ENCODE measurements around the gene TEX19. TPM values are rescaled to one million over a fixed set of nuclear protein-coding genes. Genes with fewer than 3 reads are reported as not detected.

Gene TEX19
- total and polyA plus RNA-seq, 12 donors, result 0.26 TPM; not detected in 11

DNA sequence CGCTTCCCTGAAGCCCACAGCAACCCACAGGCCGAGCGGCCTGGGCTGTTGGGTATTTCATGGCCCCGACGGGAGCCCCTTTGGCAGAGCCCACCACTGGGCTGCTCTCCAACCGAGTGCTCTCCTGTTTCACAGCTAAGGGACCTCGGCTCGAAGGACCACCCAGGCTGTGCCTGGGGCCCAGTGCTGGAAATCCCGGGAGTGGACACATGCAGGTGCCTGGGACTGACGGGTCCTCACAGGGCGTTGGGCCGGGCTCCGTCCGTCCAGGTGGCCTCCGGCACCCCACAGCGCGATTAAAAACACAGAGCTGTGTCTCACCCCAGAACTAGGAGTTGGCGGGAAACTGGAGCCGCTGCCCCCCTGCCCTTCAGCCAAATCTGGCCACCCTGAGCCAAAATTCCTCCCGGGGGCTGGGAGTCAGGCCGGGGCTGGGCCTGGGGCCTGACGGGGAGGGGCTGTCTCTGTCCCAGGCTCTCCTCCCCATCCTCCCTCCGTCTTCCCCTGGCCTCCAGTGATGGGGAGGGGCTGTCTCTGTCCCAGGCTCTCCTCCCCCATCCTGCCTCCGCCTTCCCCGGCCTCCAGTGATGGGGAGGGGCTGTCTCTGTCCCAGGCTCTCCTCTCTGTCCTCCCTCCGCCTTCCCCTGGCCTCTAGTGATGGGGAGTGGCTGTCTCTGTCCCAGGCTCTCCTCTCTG lies 26.7 kb downstream of the TEX19 start:
- Histone ChIP-seq H3K4me3 (no peak overlapping the region), H3K36me3 (replicated peaks in 1 of 2) (no peaks in the 10 kb centered on the region), H3K4me1 (replicated peaks in 1 of 2) (peaks cover 9 to 17% of the 10 kb centered on the region in 2 donors), H3K27ac (peak overlapping the region in 1 of 5 donors; percentile 51), H3K9me3 (replicated peaks in 1 of 3) (no peaks in the 10 kb centered on the region), H3K27me3 (peaks cover under 1% of the 10 kb centered on the region)
- 2 to 31% (median 23%) methylated on average over 7 to 26 of the region's 26 CpGs; no CpG with 5 or more reads in 1 of the 4 donors for WGBS, 4 donors
- DNase-seq, result no peak
- intact Hi-C loops (cut with DNase I), result no loop called here
- TF ChIP-seq, protein P1, sequence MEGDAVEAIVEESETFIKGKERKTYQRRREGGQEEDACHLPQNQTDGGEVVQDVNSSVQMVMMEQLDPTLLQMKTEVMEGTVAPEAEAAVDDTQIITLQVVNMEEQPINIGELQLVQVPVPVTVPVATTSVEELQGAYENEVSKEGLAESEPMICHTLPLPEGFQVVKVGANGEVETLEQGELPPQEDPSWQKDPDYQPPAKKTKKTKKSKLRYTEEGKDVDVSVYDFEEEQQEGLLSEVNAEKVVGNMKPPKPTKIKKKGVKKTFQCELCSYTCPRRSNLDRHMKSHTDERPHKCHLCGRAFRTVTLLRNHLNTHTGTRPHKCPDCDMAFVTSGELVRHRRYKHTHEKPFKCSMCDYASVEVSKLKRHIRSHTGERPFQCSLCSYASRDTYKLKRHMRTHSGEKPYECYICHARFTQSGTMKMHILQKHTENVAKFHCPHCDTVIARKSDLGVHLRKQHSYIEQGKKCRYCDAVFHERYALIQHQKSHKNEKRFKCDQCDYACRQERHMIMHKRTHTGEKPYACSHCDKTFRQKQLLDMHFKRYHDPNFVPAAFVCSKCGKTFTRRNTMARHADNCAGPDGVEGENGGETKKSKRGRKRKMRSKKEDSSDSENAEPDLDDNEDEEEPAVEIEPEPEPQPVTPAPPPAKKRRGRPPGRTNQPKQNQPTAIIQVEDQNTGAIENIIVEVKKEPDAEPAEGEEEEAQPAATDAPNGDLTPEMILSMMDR (IDR thresholded peaks at IDR 0.05), result no peak
- no peak for TF ChIP-seq POLR2A (IDR thresholded peaks at IDR 0.05)

DNA sequence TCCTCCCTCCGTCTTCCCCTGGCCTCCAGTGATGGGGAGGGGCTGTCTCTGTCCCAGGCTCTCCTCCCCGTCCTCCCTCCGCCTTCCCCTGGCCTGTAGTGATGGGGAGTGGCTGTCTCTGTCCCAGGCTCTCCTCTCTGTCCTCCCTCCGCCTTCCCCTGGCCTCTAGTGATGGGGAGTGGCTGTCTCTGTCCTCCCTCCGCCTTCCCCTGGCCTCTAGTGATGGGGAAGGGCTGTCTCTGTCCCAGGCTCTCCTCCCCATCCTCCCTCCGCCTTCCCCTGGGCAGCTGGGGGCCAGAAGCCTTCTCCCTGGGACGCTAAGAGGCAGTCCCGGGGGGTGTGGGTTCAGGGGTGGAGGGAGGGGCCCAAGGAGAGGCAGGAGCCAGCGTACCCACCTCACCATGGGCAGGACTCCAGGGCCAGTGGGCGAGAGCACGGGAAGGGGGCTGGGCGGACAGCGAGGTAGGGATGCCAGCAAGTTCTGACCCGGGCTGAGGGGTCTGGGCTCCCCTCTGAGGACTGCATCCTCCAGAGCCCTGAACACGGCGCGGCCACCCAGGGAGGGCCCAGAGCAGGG lies 27.3 kb downstream of the TEX19 start:
- H3K27me3 ChIP-seq, result no peaks in the 10 kb centered on the region
- no peaks in the 10 kb centered on the region for H3K36me3 ChIP-seq (replicated peaks in 1 of 2)
- 29 to 41% (median 34%) methylated on average over 14 to 17 of the region's 17 CpGs; no CpG with 5 or more reads in 1 of the 4 donors for WGBS, 4 donors
- TF ChIP-seq POLR2A (IDR thresholded peaks at IDR 0.05), result no peak
- TF ChIP-seq, protein P1 (IDR thresholded peaks at IDR 0.05), result no peak
- intact Hi-C loops (cut with DNase I), result no loop called here
- H3K4me1 ChIP-seq (replicated peaks in 1 of 2), result peaks cover 9 to 17% of the 10 kb centered on the region in 2 donors
- H3K9me3 ChIP-seq (replicated peaks in 1 of 3), result no peaks in the 10 kb centered on the region
- no peak overlapping the region for H3K4me3 ChIP-seq
- H3K27ac ChIP-seq, result no peak overlapping the region
- peak in 4 of 7 donors; percentile 35 to 60 (median 58) for DNase-seq

DNA sequence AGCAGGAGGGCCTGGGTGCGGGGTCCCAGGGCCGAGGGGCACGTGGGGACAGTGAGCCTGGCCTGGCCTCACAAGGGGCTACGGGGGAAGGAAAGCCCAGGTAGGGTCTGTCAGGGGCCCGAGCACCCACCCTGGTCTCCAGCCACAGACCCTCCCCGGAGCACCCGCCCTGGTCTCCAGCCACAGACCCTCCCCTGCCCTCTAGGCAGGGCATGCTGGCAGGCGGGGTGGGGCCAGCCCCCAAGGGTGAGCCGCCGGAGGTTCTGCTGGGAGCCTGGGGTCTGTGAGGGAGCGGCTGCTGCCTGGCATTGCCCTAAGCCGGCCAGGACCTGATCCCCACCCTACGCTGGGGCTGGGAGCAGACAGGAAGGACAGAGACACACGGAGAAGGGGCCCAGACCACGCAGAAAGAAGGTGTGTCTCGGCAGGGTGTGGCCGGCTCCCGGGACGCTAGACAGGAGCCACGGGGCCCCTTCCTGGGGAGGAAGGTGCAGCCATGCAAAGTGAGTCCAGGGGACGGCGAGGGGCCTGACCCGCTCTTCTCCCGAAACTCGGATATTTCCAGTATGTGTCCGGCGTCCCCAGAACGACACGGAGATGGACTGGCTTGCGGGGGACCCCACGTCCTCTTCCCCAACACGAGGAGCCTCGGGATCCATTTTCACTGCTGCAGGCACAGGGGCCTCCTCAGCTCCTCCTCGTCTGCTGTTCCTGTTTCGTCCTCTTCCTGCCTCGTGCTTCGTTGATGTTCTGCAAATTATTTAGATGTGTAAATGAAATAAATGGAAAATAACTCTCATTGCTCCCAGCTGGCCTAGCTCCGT lies 28.0 kb downstream of the TEX19 start:
- no peak for DNase-seq
- H3K9me3 ChIP-seq (replicated peaks in 1 of 3), result no peaks in the 10 kb centered on the region
- TF ChIP-seq, protein P1 (IDR thresholded peaks at IDR 0.05), result no peak
- TF ChIP-seq POLR2A (IDR thresholded peaks at IDR 0.05), result no peak
- H3K36me3 ChIP-seq (replicated peaks in 1 of 2), result peaks cover 0 to 3% of the 10 kb centered on the region in 2 donors
- no peak overlapping the region for H3K27ac ChIP-seq
- no peaks in the 10 kb centered on the region for H3K27me3 ChIP-seq
- peaks cover 9 to 17% of the 10 kb centered on the region in 2 donors for H3K4me1 ChIP-seq (replicated peaks in 1 of 2)
- WGBS, 4 donors, result 49 to 62% (median 59%) methylated on average over 17 to 38 of the region's 38 CpGs
- H3K4me3 ChIP-seq, result no peak overlapping the region
- intact Hi-C loops (cut with DNase I), result no loop called here

DNA sequence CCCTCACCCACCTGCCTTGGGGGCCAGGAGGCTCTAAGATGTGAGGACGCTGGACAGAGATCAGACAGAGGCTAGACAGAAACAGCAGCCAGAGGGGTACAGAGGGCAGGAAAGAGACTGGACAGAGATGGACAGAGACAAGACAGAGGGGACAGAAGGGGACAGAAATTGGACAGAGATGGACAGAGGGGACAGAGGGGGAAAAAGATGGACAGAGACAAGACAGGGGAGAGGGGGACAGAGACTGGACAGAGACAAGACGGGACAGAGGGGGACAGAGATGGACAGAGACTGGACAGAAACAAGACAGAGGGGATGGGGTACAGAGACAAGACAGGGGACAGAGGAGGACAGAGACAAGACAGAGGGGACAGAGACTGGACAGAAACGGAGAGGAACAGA lies 28.7 kb downstream of the TEX19 start:
- peaks cover 0 to 5% of the 10 kb centered on the region in 2 donors for H3K36me3 ChIP-seq (replicated peaks in 1 of 2)
- WGBS, 4 donors, result 51 to 63% (median 58%) methylated on average over 3 of the region's 3 CpGs
- peaks cover 9 to 17% of the 10 kb centered on the region in 2 donors for H3K4me1 ChIP-seq (replicated peaks in 1 of 2)
- H3K9me3 ChIP-seq (replicated peaks in 1 of 3), result no peaks in the 10 kb centered on the region
- intact Hi-C loops (cut with DNase I), result no loop called here
- H3K27ac ChIP-seq, result no peak overlapping the region
- H3K4me3 ChIP-seq, result no peak overlapping the region
- H3K27me3 ChIP-seq, result no peaks in the 10 kb centered on the region
- DNase-seq, result no peak
- TF ChIP-seq POLR2A (IDR thresholded peaks at IDR 0.05), result no peak
- TF ChIP-seq, protein P1 (IDR thresholded peaks at IDR 0.05), result no peak
